Dorsolateral prefrontal cortex (tissue), 118 donors: Measurements from ENCODE around the gene STON2. TPM values are rescaled to one million over a fixed set of nuclear protein-coding genes. Genes with fewer than 3 reads are reported as not detected.

Experiments
- total RNA-seq, 120 experiments: library from RNA; stranded (reverse); gene quantifications; one replicate each; pipeline versions ENCODE4 v1.2.3 to v1.2.4, GENCODE V29; 2022

The STON2 gene
- total RNA-seq, 120 experiments from 2014 or later: 50.5 to 280 (median 107) TPM

Other genes with a start within 250 kb of the STON2 start
- 10 to 100 TPM; 28.5 to 73.1 (median 53.1) TPM for gene GTF2A1, start 179.4 kb downstream of the STON2 start, total RNA-seq
- gene SEL1L, start 133.5 kb upstream of the STON2 start, total RNA-seq: 100 to 1,000 TPM in 3 of 120 experiments, 10 to 100 TPM in 117; 43.9 to 104 (median 80.9) TPM